SU-DHL-6 (cell line): ENCODE measurements around the gene SYS1.

Experiments
- EZH2phosphoT487 ChIP-seq: fragments of 200-600 bp; sonication (generic), shearing (Covaris generic); conservative IDR thresholded peaks from 2 replicates; pipeline ENCODE4 v1.6.1; 2018; ENCODE audit warnings: mild to moderate bottlenecking, antibody characterized with exemption, low read length, moderate library complexity, mixed read lengths
- TF ChIP-seq, protein P1 (sequence below): fragments of 200-600 bp; sonication (generic); IDR thresholded peaks from one replicate; pipeline ENCODE4 v1.5.1; 2017; ENCODE audit warnings: antibody characterized with exemption, mild to moderate bottlenecking, low read length, moderate library complexity; ENCODE audit not compliant: insufficient read depth, poor library complexity, severe bottlenecking

DNA sequence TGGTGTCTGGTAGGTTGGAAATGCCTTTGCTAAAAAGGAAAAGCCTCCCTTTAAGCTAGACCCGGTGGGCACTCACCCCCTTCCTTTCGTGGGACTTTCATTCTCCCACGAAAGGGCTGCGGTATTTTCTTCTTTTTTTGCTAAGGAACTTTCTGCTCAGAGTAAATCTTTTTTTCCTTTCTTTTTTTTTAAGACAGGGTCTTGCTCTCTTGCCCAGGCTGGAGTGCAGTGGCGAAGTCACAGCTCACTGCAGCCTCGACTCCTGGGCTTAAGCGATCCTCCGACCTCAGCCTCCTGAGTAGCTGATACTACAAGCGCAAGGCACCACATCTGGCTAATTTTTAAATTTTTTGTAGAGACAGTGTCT is 11.1 kb downstream of the SYS1 start:
- TF ChIP-seq, protein P1, sequence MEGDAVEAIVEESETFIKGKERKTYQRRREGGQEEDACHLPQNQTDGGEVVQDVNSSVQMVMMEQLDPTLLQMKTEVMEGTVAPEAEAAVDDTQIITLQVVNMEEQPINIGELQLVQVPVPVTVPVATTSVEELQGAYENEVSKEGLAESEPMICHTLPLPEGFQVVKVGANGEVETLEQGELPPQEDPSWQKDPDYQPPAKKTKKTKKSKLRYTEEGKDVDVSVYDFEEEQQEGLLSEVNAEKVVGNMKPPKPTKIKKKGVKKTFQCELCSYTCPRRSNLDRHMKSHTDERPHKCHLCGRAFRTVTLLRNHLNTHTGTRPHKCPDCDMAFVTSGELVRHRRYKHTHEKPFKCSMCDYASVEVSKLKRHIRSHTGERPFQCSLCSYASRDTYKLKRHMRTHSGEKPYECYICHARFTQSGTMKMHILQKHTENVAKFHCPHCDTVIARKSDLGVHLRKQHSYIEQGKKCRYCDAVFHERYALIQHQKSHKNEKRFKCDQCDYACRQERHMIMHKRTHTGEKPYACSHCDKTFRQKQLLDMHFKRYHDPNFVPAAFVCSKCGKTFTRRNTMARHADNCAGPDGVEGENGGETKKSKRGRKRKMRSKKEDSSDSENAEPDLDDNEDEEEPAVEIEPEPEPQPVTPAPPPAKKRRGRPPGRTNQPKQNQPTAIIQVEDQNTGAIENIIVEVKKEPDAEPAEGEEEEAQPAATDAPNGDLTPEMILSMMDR = no peak
- no peak for TF ChIP-seq EZH2phosphoT487
